UCSD-AML1 (cell line): Measurements from ENCODE around the gene C10orf67.
"Not testable (repeated sequence)": the region's sequence is repeated elsewhere in the genome, so short reads cannot be mapped to it uniquely, and the experiment has no call there.

Experiments
- DNase-seq: peaks from one replicate; lab custom pipeline; 2025; ENCODE audit not compliant: unreplicated experiment; lab: John Stamatoyannopoulos, UW

C10orf67 gene

GRCh38 chr10:23280419-23281043 is 64.1 kb downstream of the C10orf67 start:
- DNase-seq = no peak

- DNase-seq = no peak
Measured at GRCh38 chr10:23275355-23275754, 69.2 kb downstream of the C10orf67 start.

DNA sequence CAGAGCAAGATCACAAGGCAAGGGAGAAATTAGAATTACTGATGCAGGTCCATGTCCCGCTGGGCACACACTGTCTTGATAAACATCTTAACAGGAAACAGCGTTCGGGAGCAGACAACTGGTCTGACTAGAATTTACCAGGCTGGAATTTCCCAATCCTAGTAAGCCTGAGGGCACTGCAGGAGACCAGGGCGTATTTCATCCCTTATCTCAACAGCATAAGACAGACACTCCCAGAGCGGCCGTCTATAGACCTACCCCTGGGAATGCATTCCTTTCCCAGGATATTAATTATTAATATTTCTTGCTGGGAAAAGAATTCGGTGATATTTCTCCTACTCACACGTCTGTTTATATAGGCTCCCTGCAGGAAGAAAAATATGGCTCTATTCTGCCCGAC is 70.4 kb downstream of the C10orf67 start:
- DNase-seq = not testable (repeated sequence)

- DNase-seq = no peak
Measured at GRCh38 chr10:23270531-23270930, 74.1 kb downstream of the C10orf67 start.

- no peak for DNase-seq
Measured at GRCh38 chr10:23263441-23264164, 81.0 kb downstream of the C10orf67 start.

DNA sequence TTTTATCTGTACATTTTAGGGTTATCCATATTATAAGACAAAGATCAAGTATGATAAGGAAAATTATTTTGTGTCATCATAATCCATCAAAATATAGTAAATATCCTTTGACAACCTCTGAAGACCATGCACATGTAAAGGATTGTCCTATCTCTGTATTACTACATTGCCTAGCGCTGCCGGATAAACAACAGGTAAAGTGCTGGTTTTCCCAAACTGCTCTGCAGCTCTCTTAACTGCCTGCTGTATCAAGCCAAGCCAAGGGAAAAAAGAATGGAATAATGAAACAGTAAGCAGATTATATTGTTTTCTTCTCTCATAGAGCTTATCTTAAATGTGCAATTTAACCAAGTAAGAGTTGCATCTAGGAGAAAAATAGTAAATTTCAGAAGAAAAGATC is 81.7 kb downstream of the C10orf67 start:
- DNase-seq = no peak

DNA sequence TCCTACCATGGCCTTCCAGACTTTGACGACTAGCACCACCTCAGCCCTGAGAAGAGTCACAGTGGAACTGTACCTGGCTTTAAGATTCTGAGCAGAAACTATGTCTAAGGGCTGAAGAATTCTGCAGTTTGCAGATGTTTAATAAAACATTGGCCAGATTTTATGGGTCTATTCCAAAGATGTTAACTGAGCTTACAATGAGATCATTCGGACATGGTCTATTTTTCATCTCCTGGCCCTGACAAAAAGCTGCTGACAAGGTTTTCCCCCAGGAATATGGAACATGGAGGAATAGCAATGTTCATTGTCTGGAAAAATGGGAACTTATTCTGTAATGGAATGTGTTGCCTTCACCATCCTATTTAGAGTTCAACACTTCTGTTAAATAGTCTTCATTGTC is 86.1 kb downstream of the C10orf67 start:
- DNase-seq = no peak

- DNase-seq = no peak
Measured at GRCh38 chr10:23253780-23254179, 90.8 kb downstream of the C10orf67 start.

DNA sequence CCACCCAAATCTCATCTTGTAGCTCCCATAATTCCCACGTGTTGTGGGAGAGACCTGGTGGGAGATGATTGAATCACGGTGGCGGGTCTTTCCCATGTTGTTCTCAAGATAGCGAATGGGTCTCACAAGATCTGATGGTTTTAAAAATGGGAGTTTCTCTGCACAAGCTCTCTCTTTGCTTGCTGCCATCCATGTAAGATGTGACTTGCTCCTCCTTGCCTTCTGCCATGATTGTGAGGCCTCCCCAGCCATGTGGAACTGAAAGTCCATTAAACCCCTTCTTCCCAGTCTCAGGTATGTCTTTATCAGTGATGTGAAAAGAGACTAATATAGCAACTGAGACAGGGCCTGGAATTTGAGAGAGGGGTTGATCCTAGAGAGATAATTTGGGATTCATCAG is 91.7 kb downstream of the C10orf67 start:
- DNase-seq = not testable (repeated sequence)

DNA sequence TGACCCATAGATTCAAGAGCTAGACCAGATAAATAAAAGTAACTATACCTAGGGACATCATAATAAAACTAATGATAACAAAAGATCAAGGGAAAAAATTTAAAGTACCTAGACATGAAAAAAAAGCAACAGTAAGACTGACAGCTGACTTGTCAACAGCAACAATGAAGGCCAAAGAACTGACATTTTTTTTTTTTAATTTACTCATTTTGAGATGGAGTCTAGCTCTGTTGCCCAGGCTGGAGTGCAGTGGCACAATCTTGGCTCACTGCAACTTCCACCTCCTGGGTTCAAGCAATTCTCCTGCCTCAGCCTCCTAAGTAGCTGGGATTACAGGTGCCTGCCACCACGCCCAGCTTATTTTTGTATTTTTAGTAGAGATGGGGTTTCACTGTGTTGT is 102.8 kb downstream of the C10orf67 start:
- not testable (repeated sequence) for DNase-seq

- no peak for DNase-seq
Measured at GRCh38 chr10:23238015-23238414, 106.6 kb downstream of the C10orf67 start.

- DNase-seq = no peak
Measured at GRCh38 chr10:23230582-23230981, 114.0 kb downstream of the C10orf67 start.

DNA sequence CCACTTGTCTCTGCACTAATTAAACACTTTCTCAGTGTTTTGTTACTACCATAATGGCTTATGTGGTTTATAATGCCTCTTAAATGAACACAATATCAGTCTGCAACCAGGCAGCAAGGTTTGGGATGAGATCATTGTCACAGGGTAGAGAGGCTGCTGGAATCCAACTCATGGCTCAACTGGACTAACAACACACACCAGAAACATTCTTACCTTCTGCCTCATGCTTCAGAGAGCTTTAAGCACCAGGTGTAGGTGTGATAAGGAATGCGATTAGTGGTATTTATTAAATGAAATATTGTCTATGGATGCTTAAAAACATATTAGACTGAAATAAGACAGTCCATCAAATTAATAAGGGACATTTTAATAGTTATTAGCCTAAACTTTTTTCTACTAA is 127.1 kb downstream of the C10orf67 start:
- no peak for DNase-seq

- no peak for DNase-seq
Measured at GRCh38 chr10:23205972-23206642, 138.5 kb downstream of the C10orf67 start.

GRCh38 chr10:23204773-23205172 is 139.8 kb downstream of the C10orf67 start:
- DNase-seq = no peak

- no peak for DNase-seq
Measured at GRCh38 chr10:23203369-23204325, 140.9 kb downstream of the C10orf67 start.

DNA sequence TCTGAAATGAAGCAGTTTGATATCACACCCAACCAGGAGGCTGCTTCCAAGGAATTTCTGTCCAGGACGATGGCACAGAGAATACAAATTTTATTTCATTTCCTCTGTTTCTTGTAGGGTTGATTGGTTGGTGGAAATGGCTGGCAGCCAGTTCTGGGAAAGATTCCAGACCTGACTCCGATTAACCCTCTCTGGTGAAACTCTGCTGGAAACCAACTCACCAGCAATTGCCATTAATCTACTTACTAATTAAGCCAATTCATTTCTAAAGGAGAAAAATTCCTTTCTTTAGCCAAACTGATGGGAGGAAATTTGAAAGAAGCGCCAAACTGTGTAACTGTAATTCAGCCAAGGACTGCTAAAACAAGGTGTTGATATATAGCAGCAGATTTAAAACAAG is 141.8 kb downstream of the C10orf67 start:
- no peak for DNase-seq

DNA sequence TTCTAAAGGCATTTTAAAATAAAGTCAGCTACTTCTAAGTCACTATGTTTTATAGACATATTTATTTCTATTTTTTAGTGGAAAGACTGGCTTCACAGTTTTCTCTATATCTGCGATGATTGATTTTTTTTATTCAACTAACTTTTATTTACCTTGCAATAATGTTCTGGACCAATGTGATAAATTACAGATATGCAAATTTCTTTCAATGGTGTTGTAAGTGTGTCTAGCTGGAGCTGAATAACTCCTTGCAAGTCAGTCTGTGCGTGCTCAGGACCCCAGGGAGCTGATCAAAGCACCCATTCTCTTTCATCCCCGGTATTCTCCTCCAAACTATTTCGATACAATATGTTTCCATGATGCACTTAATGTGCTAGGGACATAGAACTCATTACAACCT is 142.8 kb downstream of the C10orf67 start:
- DNase-seq = no peak

DNA sequence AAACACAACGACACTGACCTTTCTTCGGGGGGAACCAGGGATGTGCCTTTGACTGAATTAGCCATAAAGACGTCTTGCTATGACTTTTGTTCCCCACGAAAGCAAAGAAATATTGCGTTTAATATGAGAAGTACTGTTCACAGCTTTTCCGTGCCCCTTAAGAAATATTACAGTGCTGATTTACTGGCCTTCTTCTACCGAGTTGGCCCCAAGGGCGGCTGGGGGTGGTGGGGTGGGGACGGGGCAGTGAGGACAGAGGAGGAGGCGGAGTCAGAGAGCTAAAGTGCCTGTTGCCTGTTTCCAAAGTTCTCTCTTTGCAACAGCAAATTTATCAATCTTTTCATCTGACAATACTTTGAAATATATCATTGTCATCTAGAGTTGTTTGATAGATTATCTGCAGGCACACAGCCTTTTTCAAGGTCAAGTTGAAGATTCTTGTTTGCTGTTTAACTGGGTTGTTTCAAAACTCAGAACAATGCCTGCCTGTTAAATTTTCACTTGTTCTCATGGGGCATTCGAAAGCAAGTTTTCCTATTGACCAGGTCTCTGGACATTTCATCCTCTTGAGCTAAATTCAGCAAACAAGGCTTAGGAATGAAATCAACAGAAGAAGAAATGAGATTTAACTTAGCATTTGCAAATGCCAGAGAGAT is 143.5 kb downstream of the C10orf67 start:
- DNase-seq = no peak

DNA sequence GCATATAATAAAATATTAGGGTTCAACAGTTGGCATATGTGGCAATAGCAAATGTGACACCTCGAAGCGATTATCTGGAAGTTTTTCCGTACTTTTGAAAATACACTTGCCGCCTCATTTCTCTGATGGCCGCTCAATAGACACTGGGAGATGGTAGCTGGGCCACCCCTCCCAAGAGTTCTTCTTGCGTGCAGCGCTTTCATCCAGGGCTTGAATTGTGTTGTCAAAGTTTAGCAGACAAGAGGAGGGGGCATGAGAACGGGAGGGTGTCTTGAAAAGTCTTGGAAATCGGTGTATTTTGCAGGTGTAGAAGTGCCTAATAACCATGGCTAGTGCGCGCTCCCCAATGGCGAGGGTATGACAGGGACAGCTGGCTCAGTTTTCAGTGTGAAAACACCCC is 144.0 kb downstream of the C10orf67 start:
- DNase-seq = no peak
